GM21367 (cell line): ENCODE measurements around the gene KRT6A.

Experiments
- ATAC-seq: cut with Tn5 transposase; IDR thresholded peaks from one replicate; pipeline ENCODE4 v1.9.1; 2021; ENCODE audit not compliant: unreplicated experiment

The KRT6A gene

GRCh38 chr12:52438305-52439301 lies 54.5 kb downstream of the KRT6A start:
- no peak for ATAC-seq

GRCh38 chr12:52437508-52437907 lies 55.5 kb downstream of the KRT6A start:
- no peak for ATAC-seq
